ENCODE measurements around the gene LHPP.

DNA sequence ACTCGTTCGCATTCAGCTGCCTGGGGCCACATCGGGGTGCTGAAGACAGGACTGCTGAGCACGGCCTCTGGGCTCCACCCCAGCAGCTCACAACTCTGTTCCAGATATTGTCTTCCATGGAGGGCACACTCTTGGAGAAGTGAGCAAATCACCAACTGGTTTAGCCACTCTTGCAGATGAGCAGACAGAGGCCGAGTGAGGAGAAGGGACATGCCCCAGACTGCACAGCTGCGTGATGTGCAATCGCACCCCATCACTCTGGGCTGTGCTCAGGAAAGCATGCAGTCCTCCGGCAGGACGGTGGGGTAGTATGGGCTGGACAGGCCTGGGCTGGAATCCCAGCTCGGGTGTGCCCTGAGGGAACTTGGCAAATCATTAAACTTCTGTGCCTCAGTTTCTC is 170.9 kb downstream of the LHPP start:
- TF ChIP-seq, protein P1, sequence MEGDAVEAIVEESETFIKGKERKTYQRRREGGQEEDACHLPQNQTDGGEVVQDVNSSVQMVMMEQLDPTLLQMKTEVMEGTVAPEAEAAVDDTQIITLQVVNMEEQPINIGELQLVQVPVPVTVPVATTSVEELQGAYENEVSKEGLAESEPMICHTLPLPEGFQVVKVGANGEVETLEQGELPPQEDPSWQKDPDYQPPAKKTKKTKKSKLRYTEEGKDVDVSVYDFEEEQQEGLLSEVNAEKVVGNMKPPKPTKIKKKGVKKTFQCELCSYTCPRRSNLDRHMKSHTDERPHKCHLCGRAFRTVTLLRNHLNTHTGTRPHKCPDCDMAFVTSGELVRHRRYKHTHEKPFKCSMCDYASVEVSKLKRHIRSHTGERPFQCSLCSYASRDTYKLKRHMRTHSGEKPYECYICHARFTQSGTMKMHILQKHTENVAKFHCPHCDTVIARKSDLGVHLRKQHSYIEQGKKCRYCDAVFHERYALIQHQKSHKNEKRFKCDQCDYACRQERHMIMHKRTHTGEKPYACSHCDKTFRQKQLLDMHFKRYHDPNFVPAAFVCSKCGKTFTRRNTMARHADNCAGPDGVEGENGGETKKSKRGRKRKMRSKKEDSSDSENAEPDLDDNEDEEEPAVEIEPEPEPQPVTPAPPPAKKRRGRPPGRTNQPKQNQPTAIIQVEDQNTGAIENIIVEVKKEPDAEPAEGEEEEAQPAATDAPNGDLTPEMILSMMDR (IDR thresholded peaks at IDR 0.05; ENCODE audit: insufficient read depth, low read length), result no peak
- TF ChIP-seq REST (IDR thresholded peaks at IDR 0.05; ENCODE audit: insufficient replicate concordance, low read depth), result no peak
- no peak for TF ChIP-seq SPI1 (IDR thresholded peaks at IDR 0.05; ENCODE audit: borderline replicate concordance, low read depth)
